ENCODE data around the gene SPRTN. TPM values are rescaled to one million over a fixed set of nuclear protein-coding genes. Genes with fewer than 3 reads are reported as not detected.

Gene SPRTN
- total RNA-seq, 8 experiments from 2014 or later, result 9.7 to 20.6 (median 15.0) TPM

DNA sequence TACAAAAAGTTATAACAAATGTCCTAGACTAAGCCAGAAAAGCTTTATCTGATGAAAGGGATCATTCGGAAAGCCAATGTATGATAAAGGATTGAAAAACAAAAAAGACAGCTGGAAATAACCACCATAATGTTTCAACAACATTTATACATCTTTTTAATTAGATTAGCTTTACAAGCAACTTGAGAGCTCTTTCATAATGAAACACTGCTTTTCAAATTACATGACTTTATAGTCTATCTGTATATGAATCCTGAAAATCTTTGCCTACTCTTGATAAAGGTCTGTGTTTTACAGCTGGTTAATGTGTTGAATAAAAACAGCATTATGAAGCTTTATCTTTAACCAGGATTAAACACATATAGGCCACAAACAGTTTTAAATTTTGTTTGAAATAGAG lies 25.5 kb downstream of the SPRTN start:
- 82 to 100% (median 100%) methylated on average over 1 of the region's 1 CpG; no CpG with 5 or more reads in 1 of the 10 experiments for WGBS, 10 experiments
- Histone ChIP-seq H3K4me3 (no peak overlapping the region), H3K27ac (no peak overlapping the region), H3K4me1 (replicated peaks in 1 of 2) (no peaks in the 10 kb centered on the region)
- in situ Hi-C loops (cut with MboI; ENCODE audit: low pct_unique_long_range_greater_than_20kb in 2 of 9, low sequenced_read_pairs in 9 of 9, unreplicated experiment in 9 of 9), result loop anchor here in 6 of 9 experiments (10.0 to 25.0 kb wide), 4 partner anchors 221 to 1274 kb away; partner anchors contain the start of gene SIPA1L2 (in 1 of the 6)
- ATAC-seq (replicated peaks in 6 of 8), result no peak

DNA sequence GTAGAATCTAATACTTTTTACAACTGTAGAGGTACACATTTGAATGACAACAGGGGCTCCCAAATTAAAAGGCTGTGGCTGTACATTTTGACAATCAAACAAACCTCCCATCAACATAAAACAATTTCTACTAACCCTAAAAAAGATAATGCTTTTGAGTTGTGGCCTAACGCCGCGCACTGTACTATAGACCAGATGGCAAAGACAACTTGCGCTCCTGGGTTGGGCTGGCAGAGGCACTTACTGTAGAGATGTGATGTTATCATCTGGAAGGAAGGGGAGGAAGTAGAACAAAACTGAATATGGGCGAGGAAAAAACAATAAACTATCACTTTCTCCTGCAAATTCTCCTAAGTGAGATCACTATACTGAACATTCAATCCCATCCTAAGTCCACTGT lies 26.1 kb downstream of the SPRTN start:
- Histone ChIP-seq H3K4me3 (no peak overlapping the region), H3K4me1 (replicated peaks in 1 of 2) (no peaks in the 10 kb centered on the region), H3K27ac (no peak overlapping the region)
- in situ Hi-C loops (cut with MboI; ENCODE audit: low pct_unique_long_range_greater_than_20kb in 2 of 9, low sequenced_read_pairs in 9 of 9, unreplicated experiment in 9 of 9), result loop anchor here in 6 of 9 experiments (10.0 to 25.0 kb wide), 4 partner anchors 221 to 1273 kb away; partner anchors contain the start of gene SIPA1L2 (in 1 of the 6)
- no peak for ATAC-seq (replicated peaks in 6 of 8)
- 80 to 100% (median 98%) methylated on average over 1 to 5 of the region's 5 CpGs for WGBS, 10 experiments

DNA sequence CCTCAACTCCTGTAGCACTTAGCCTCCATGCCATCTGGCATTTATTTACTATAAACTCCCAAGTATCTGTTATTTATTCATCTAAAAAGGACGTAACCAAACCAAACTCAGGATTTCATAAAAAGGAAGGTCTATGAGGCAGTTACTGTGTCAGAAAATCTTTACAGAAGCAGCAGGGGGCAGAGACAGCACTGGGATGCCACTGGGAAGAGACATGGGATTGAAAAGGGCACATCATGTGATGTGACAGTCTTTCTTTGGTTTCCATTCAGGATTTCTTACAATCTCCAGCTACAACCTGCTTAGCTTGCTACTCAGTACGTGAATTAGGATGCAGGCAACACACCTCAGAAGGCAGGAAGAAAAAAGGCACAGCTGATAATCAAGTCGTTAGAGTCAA lies 31.2 kb downstream of the SPRTN start:
- H3K27ac ChIP-seq, result no peak overlapping the region
- in situ Hi-C loops (cut with MboI; ENCODE audit: low pct_unique_long_range_greater_than_20kb in 2 of 9, low sequenced_read_pairs in 9 of 9, unreplicated experiment in 9 of 9), result loop anchor here in 6 of 9 experiments (10.0 to 25.0 kb wide), 4 partner anchors 216 to 1268 kb away; partner anchors contain the start of gene SIPA1L2 (in 1 of the 6)

DNA sequence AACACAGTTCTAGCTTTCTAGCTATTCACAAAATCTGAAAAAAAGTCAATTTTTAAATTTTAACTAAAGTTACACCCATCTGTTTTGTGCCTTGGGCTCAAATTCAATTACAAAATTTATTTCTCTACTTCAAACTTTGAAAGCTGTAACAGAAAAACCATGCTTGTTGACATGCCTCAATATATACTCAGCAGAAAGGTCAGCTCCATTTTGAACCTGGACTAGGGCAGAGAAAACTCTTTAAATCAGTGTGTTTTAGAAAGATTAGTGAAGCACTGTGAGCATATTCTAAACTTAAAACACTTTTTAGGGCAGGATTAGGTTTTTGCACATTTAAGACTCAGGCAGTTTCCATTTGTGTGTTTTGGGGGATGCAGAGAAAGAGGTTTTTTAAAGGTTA lies 34.4 kb downstream of the SPRTN start:
- H3K4me1 ChIP-seq (replicated peaks in 1 of 2), result no peaks in the 10 kb centered on the region
- no peak overlapping the region for H3K4me3 ChIP-seq
- H3K27ac ChIP-seq, result no peak overlapping the region
- in situ Hi-C loops (cut with MboI; ENCODE audit: low pct_unique_long_range_greater_than_20kb in 2 of 9, low sequenced_read_pairs in 9 of 9, unreplicated experiment in 9 of 9), result loop anchor here in 6 of 9 experiments (25.0 kb wide), 3 partner anchors 215 to 1265 kb away; partner anchors contain the start of gene SIPA1L2 (in 1 of the 6)
- ATAC-seq (replicated peaks in 6 of 8), result no peak

More for the DNA sequence above, 31.2 kb downstream of the SPRTN start:
- ATAC-seq (replicated peaks in 6 of 8), result peak in 2 of 8 experiments; percentile 62 to 67
- no peaks in the 10 kb centered on the region for H3K4me1 ChIP-seq (replicated peaks in 1 of 2)
- no peak overlapping the region for H3K4me3 ChIP-seq
- WGBS, 10 experiments, result 63 to 83% (median 77%) methylated on average over 1 to 3 of the region's 3 CpGs

DNA sequence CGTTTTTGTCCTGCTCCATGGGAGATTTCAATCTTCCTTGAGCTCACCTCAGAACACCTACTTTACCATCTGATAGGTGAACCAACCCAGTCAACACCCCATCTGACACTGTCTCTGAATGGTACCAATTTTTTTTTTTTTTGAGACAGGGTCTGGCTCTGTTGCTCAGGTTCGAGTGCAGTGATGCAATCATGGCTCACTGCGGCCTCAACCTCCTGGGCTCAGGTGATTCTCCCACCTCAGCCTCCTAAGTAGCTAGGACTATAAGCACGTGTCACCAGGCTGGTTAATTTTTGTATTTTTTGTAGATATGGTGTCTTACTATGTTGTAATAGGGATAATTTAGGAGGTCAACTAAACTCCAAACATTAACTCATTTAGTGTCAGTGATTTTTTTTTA lies 36.3 kb downstream of the SPRTN start:
- no peak for ATAC-seq (replicated peaks in 6 of 8)
- H3K4me3 ChIP-seq, result no peak overlapping the region
- no peaks in the 10 kb centered on the region for H3K4me1 ChIP-seq (replicated peaks in 1 of 2)
- 57 to 100% (median 93%) methylated on average over 1 to 4 of the region's 4 CpGs; no CpG with 5 or more reads in 1 of the 10 experiments for WGBS, 10 experiments
- in situ Hi-C loops (cut with MboI; ENCODE audit: low pct_unique_long_range_greater_than_20kb in 2 of 9, low sequenced_read_pairs in 9 of 9, unreplicated experiment in 9 of 9), result loop anchor here in 6 of 9 experiments (25.0 kb wide), 3 partner anchors 213 to 1263 kb away; partner anchors contain the start of gene SIPA1L2 (in 1 of the 6)
- H3K27ac ChIP-seq, result no peak overlapping the region

DNA sequence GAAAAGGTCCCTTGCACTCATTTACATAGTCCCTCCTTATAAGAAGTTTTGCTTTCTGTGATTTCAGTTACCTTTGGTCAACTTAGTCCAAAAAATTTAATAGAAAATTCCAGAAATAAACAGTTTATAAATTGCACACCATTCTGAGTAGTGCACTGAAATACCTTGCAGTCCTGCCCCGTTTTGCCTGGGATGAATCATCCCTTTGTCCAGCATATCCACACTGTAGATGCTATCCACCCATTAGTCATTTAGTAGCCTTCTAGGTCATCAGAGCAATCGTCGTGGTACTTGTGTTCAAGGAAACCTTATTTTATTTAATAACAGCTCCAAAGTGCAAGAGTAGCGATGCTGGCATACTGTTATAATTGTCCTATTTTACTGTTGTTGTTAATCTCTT lies 38.0 kb downstream of the SPRTN start:
- in situ Hi-C loops (cut with MboI; ENCODE audit: low pct_unique_long_range_greater_than_20kb in 2 of 9, low sequenced_read_pairs in 9 of 9, unreplicated experiment in 9 of 9), result no loop called here
- 41 to 100% (median 89%) methylated on average over 1 to 4 of the region's 4 CpGs; no CpG with 5 or more reads in 1 of the 10 experiments for WGBS, 10 experiments
- no peak for ATAC-seq (replicated peaks in 6 of 8)
- Histone ChIP-seq H3K27ac (no peak overlapping the region), H3K4me3 (no peak overlapping the region), H3K4me1 (replicated peaks in 1 of 2) (no peaks in the 10 kb centered on the region)

DNA sequence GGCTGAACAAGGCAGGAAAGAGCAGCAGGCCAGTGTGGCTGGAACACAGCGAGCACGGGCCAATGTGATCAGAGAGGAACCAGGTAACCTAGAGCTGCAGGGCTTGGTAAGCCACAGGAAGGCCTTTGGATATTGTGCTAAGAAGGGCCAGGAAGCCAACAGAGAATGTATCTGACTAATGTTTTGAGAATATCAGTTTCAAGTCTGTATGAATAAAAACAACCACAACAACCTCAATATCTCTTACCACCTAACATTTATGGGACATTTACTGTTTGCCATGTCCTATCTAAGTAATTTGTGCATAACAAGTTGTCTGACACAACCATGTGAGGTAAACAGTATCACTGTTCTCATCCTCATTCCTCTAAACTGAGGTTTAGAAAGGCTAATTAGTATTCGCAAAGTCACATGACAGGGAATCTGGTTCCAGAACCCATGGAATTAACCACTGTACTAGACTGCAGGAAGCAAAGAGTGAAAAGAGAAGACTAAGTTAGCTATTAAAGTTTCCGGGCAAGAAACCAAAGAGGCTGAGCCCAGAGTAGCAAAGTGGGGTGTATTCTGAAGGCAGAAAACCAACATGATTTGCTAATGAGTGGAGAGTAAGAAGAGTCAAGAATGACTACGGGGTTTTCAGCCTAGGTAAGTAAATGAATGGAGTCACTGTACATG lies 38.9 kb downstream of the SPRTN start:
- in situ Hi-C loops (cut with MboI; ENCODE audit: low pct_unique_long_range_greater_than_20kb in 2 of 9, low sequenced_read_pairs in 9 of 9, unreplicated experiment in 9 of 9), result no loop called here
- no peak overlapping the region for H3K27ac ChIP-seq
- no peak overlapping the region for H3K4me3 ChIP-seq
- peak in 2 of 8 experiments; percentile 48 to 49 for ATAC-seq (replicated peaks in 6 of 8)
- 38 to 100% (median 90%) methylated on average over 2 to 5 of the region's 5 CpGs; no CpG with 5 or more reads in 1 of the 10 experiments for WGBS, 10 experiments
- H3K4me1 ChIP-seq (replicated peaks in 1 of 2), result no peaks in the 10 kb centered on the region

DNA sequence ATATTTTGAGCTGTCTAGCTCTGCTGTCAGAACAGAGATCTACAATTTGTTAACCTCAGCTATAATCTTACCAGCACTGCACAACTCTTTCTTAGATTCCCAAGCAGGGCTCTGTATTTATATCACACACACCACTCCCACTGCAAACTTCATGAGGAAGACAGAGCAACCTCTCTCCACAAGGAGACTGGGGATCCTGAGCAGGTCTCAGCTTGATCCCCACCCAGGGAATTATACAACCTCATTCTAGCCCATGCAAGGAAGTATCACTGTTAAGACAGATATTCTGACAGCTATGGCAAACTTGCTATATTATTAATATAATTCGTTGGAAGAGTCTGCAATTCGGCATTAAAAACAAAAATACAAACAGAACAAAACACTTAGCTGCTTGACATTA lies 43.6 kb downstream of the SPRTN start:
- WGBS, 10 experiments, result 26 to 100% (median 89%) methylated on average over 1 to 2 of the region's 2 CpGs; no CpG with 5 or more reads in 3 of the 10 experiments
- H3K27ac ChIP-seq, result no peak overlapping the region

DNA sequence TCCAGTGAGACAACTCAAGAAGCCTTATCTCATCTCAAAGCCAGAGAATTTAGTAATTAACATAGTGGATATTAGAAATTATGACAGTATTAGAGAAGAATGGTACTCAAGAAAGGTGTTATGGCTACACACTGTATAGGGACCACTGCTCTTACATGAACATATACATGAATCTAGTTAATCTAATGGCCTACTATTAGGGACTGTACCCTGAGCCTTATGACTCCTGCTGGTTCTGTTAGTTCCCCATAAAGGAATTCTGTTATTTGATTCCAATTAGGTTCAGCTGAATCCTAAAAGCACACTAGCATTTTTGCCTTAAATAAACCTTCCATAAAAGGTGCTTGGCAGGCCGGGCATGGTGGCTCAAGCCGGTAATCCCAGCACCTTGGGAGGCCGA lies 44.3 kb downstream of the SPRTN start:
- Histone ChIP-seq H3K4me3 (no peak overlapping the region), H3K27ac (no peak overlapping the region)
- ATAC-seq (replicated peaks in 6 of 8), result no peak

More for the DNA sequence above, 43.6 kb downstream of the SPRTN start:
- in situ Hi-C loops (cut with MboI; ENCODE audit: low pct_unique_long_range_greater_than_20kb in 2 of 9, low sequenced_read_pairs in 9 of 9, unreplicated experiment in 9 of 9), result no loop called here
- no peaks in the 10 kb centered on the region for H3K4me1 ChIP-seq (replicated peaks in 1 of 2)
- H3K4me3 ChIP-seq, result no peak overlapping the region
- no peak for ATAC-seq (replicated peaks in 6 of 8)

DNA sequence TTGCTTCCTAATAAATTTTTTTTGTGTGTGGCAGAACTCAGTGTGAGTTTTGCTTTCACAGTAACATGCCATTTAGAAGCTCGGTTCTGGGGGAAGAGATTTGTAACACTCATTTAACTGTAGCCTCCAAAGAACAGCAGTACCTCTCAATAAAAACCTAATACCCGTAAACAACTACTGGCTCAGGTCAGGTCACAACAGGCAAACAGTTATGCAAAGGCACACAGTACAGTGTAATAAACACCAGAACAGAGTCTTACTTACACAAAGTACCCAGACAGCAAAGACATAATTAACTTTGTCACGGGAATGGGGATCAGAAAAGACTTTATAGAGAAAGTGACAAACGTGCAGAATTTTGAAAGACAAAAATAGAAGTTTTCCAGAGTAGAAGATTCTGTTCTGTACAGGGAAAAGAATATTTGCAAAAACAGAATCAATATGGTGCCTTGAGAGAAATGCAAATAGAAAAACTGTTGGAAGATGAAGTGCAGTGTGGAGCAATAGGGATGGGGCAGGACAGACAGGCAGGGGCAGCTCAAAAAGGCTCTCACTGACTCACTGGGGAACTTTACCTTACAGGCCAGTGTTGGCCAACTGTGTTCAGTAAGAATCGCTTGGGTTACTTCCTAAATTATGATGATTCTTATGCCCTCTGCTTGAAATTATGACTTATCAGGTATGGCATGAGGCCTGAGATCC lies 45.2 kb downstream of the SPRTN start:
- no peak for ATAC-seq (replicated peaks in 6 of 8)
- Histone ChIP-seq H3K27ac (no peak overlapping the region), H3K4me1 (replicated peaks in 1 of 2) (no peaks in the 10 kb centered on the region), H3K4me3 (no peak overlapping the region)
- 66 to 100% (median 82%) methylated on average over 2 to 5 of the region's 5 CpGs for WGBS, 10 experiments
- in situ Hi-C loops (cut with MboI; ENCODE audit: low pct_unique_long_range_greater_than_20kb in 2 of 9, low sequenced_read_pairs in 9 of 9, unreplicated experiment in 9 of 9), result no loop called here

More for the DNA sequence above, 44.3 kb downstream of the SPRTN start:
- in situ Hi-C loops (cut with MboI; ENCODE audit: low pct_unique_long_range_greater_than_20kb in 2 of 9, low sequenced_read_pairs in 9 of 9, unreplicated experiment in 9 of 9), result no loop called here
- no peaks in the 10 kb centered on the region for H3K4me1 ChIP-seq (replicated peaks in 1 of 2)
- 64 to 100% (median 92%) methylated on average over 1 to 3 of the region's 3 CpGs; no CpG with 5 or more reads in 3 of the 10 experiments for WGBS, 10 experiments

DNA sequence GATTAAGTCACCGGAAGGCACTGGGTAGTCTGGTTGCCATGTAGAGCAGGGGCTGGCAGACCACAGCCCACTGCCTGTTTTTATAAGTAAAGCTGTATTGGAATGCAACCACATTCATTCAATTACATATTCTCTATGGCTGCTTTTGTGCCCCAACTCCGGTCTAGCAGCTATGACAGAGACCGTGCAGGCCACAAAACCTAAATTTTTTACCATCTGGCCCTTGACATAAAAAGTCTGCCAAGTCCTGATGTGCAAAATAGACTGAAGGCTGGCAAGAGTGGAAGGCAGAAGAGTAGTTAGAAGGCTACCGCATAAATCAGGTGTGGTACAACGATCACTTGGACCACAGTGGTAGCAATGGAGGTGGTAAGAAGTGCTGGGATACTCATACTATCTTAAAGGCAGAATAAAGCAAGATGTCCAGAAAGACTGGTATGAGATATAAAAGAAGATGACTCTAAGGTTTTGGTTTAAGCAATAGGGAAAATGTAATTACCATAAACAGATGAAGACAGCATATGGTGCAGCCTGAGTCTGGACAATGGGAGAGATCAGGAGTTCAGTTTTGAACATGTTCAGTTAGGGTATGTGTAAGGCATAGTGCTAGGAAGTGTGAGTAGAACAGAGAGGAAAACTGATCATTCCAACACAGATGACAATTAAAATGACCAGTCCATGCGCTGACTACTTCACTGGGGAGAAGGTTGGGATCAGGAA lies 46.8 kb downstream of the SPRTN start:
- ATAC-seq (replicated peaks in 6 of 8), result peak in 1 of 8 experiments; percentile 40

DNA sequence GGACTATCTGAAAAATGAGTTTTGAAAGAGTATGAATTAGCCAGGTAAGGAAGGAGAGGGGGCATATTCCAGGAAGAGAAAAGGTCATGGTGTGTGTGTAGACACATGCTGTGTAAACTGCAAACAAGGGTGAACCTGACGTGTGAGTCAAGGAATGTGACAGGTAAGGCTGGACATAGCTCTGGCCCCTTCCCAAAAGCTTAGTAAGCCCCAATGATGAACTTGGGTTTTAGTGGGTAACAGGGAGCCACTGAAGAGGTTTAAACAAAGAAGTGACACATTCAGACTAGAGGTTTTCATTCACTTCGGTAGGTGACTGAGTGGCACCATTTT lies 47.3 kb downstream of the SPRTN start:
- H3K27ac ChIP-seq, result no peak overlapping the region
- ATAC-seq (replicated peaks in 6 of 8), result no peak
- in situ Hi-C loops (cut with MboI; ENCODE audit: low pct_unique_long_range_greater_than_20kb in 2 of 9, low sequenced_read_pairs in 9 of 9, unreplicated experiment in 9 of 9), result no loop called here
- 71 to 100% (median 100%) methylated on average over 1 to 2 of the region's 2 CpGs; no CpG with 5 or more reads in 1 of the 10 experiments for WGBS, 10 experiments
- no peaks in the 10 kb centered on the region for H3K4me1 ChIP-seq (replicated peaks in 1 of 2)
- no peak overlapping the region for H3K4me3 ChIP-seq

More for the DNA sequence above, 46.8 kb downstream of the SPRTN start:
- 48 to 100% (median 96%) methylated on average over 2 to 6 of the region's 6 CpGs for WGBS, 10 experiments
- Histone ChIP-seq H3K27ac (no peak overlapping the region), H3K4me3 (no peak overlapping the region), H3K4me1 (replicated peaks in 1 of 2) (no peaks in the 10 kb centered on the region)
- in situ Hi-C loops (cut with MboI; ENCODE audit: low pct_unique_long_range_greater_than_20kb in 2 of 9, low sequenced_read_pairs in 9 of 9, unreplicated experiment in 9 of 9), result no loop called here

DNA sequence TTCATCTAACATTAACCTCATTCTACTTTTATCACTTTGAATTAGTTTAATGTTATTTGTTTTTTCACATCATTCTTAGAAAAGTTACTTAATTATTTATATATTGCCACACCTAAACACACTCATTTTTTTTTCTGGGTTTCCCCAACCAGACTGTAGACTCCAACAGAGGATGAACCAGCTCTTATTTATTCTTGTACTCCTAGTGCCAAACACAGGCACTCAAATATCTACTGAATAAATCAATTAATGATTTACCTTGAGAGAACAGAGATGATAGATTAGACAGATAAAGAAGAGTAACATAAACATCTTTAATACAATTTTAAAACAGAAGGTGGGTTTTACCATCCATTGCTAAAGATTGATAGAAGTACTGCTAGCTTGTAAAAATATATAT lies 48.4 kb downstream of the SPRTN start:
- ATAC-seq (replicated peaks in 6 of 8), result no peak
- in situ Hi-C loops (cut with MboI; ENCODE audit: low pct_unique_long_range_greater_than_20kb in 2 of 9, low sequenced_read_pairs in 9 of 9, unreplicated experiment in 9 of 9), result no loop called here
- no peak overlapping the region for H3K4me3 ChIP-seq
- H3K27ac ChIP-seq, result no peak overlapping the region
- no peaks in the 10 kb centered on the region for H3K4me1 ChIP-seq (replicated peaks in 1 of 2)
